Spinal cord (tissue), 10 donors: ENCODE measurements around the gene EML4. TPM values are rescaled to one million over a fixed set of nuclear protein-coding genes. Genes with fewer than 3 reads are reported as not detected.
"Not testable (repeated sequence)": the region's sequence is repeated elsewhere in the genome, so short reads cannot be mapped to it uniquely, and the experiment has no call there.

Experiments used
- DNase-seq, 6 donors: peaks; one replicate each; pipeline versions ENCODE4 v3.0.0 to v3.0.0-alpha.2; 2013 to 2015; ENCODE audit warnings: low spot score in 6 of 6, low read depth in 4 of 6
- H3K27ac ChIP-seq: one replicate; pipeline ENCODE4 v1.5.1; 2013; ENCODE audit warnings: low read depth, low read length, control low read depth
- H3K27me3 ChIP-seq: one replicate; pipeline ENCODE4 v1.6.1; 2013; ENCODE audit warnings: low read length; ENCODE audit not compliant: control insufficient read depth, insufficient read depth
- H3K36me3 ChIP-seq: one replicate; pipeline ENCODE4 v1.6.1; 2013; ENCODE audit warnings: low read length; ENCODE audit not compliant: control insufficient read depth, insufficient read depth
- H3K4me1 ChIP-seq: one replicate; pipeline ENCODE4 v1.6.1; 2013; ENCODE audit warnings: low read length; ENCODE audit not compliant: control insufficient read depth, insufficient read depth
- H3K4me3 ChIP-seq: one replicate; pipeline ENCODE4 v1.5.1; 2013; ENCODE audit warnings: low read depth, low read length, control low read depth
- H3K9me3 ChIP-seq: one replicate; pipeline ENCODE4 v1.6.1; 2013; ENCODE audit warnings: low read length; ENCODE audit not compliant: control insufficient read depth, insufficient read depth
- WGBS: methylation state at CpG from one replicate; pipeline ENCODE4 v1.1.5; 2013; ENCODE audit warnings: missing lambda C conversion rate; ENCODE audit not compliant: insufficient coverage; 5-methylcytosine and 5-hydroxymethylcytosine counted together
- polyA plus RNA-seq, 2 donors: library from polyadenylated mRNA; unstranded; fragments of 120-200 nt; gene quantifications; one replicate each; pipeline ENCODE4 v1.2.1, GENCODE V29; 2013; ENCODE audit not compliant: insufficient read length in 2 of 2
- total RNA-seq, 2 donors: library from RNA; depleted of rRNA in 1 of 2; stranded (reverse); fragments of 120-200 nt in 1 of 2; fragments of >200 nt in 1 of 2; gene quantifications; one replicate each; pipeline versions ENCODE4 v1.2.3 to v1.2.4, GENCODE V29; 2013 to 2014
- donor health status: healthy.

EML4 gene
- total and polyA plus RNA-seq, 4 donors, result 31.6 to 68.8 (median 44.9) TPM

DNA sequence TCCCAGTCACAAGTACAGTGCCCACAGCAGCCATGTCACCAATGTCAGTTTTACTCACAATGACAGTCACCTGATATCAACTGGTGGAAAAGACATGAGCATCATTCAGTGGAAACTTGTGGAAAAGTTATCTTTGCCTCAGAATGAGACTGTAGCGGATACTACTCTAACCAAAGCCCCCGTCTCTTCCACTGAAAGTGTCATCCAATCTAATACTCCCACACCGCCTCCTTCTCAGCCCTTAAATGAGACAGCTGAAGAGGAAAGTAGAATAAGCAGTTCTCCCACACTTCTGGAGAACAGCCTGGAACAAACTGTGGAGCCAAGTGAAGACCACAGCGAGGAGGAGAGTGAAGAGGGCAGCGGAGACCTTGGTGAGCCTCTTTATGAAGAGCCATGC lies 160.6 kb downstream of the EML4 start:
- Histone ChIP-seq H3K9me3 (no peaks in the 10 kb centered on the region), H3K4me1 (no peaks in the 10 kb centered on the region), H3K27me3 (no peaks in the 10 kb centered on the region), H3K27ac (no peak overlapping the region), H3K4me3 (no peak overlapping the region), H3K36me3 (peaks cover 13% of the 10 kb centered on the region)
- 91% methylated on average over 2 of the region's 5 CpGs for WGBS
- no peak for DNase-seq

DNA sequence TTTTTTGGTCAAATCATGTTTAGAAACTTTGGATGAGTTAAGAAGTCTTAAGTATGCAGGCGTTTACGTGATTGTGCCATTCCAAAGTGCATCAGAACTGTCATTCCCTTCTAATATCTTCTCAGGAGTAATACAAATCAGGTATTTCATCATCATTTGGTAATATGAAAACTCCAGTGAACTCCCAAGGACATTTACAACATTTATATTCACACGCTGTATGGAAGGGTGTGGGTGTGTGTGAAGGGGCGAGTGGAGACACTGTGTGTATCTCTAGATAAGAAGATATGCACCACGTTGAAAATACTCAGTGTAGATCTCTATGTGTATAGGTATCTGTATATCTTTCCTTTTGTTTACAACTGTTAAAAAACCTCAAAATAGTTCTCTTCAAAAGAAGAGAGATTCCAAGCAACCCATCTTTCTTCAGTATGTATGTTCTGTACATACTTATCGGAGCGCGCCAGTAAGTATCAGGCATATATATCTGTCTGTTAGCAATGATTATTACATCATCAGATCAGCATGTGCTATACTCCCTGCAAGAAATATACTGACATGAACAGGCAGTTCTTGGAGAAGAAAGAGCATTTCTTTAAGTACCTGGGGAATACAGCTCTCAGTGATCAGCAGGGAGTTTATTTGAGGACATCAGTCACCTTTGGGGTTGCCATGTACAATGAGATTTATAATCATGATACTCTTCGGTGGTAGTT lies 162.6 kb downstream of the EML4 start:
- Histone ChIP-seq H3K4me1 (no peaks in the 10 kb centered on the region), H3K27me3 (no peaks in the 10 kb centered on the region), H3K27ac (no peak overlapping the region), H3K4me3 (no peak overlapping the region), H3K36me3 (peaks cover 15% of the 10 kb centered on the region), H3K9me3 (no peaks in the 10 kb centered on the region)
- 86% methylated on average over 1 of the region's 9 CpGs for WGBS
- no peak for DNase-seq

DNA sequence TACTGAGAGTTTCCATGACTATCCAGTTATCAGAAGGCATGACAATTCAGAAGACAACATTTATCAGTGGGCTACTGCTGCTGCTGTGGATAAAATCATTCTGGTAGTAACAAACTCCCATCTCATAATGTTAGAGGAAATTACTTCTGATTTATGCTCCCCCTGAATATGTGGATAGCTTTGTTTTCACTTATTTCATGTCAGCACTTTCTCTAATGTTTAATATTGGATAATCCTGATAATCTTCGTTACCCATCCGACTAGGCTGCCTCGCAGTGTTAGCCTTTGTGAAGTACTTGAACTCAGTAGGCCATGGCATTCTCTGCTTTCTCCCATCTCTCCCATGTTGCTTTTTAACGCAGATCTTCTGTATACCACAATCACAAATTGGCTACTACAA lies 163.4 kb downstream of the EML4 start:
- Histone ChIP-seq H3K27me3 (no peaks in the 10 kb centered on the region), H3K9me3 (no peaks in the 10 kb centered on the region), H3K36me3 (peaks cover 18% of the 10 kb centered on the region), H3K4me3 (no peak overlapping the region), H3K4me1 (no peaks in the 10 kb centered on the region), H3K27ac (no peak overlapping the region)
- DNase-seq, result no peak
- WGBS, result 94% methylated on average over 3 of the region's 4 CpGs

GRCh38 chr2:42333579-42333978 lies 164.4 kb downstream of the EML4 start:
- Histone ChIP-seq H3K27me3 (no peaks in the 10 kb centered on the region), H3K27ac (no peak overlapping the region), H3K36me3 (peaks cover 28% of the 10 kb centered on the region), H3K4me1 (no peaks in the 10 kb centered on the region), H3K9me3 (no peaks in the 10 kb centered on the region), H3K4me3 (no peak overlapping the region)
- 100% methylated on average over 3 of the region's 4 CpGs for WGBS
- no peak for DNase-seq

GRCh38 chr2:42334220-42334619 lies 165.1 kb downstream of the EML4 start:
- no CpG with 5 or more reads among the region's 3 CpGs for WGBS
- no peak overlapping the region for H3K27ac ChIP-seq
- no peak overlapping the region for H3K4me3 ChIP-seq

DNA sequence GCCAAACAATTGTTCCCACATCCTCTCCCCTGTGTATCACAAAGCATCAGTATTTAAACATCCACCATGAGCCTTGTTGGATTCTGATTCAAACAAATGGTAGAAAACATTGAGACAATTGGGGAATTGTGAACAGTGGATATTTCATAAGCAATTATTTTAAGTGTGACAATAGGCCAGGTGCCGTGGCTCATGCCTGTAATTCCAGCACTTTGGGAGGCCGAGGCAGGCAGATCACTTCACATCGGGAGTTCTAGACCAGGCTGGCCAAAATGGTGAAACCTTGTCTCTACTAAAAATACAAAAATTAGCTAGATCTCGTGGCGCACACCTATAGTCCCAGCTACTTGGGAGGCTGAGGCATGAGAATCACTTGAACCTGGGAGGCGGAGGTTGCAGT lies 165.7 kb downstream of the EML4 start:
- not testable (repeated sequence) for DNase-seq, H3K27ac ChIP-seq, H3K4me1 ChIP-seq, H3K9me3 ChIP-seq, H3K4me3 ChIP-seq, H3K27me3 ChIP-seq
- H3K36me3 ChIP-seq, result peaks cover 33% of the 10 kb centered on the region
- WGBS, result 80% methylated on average over 5 of the region's 6 CpGs

More at GRCh38 chr2:42334220-42334619, 165.1 kb downstream of the EML4 start:
- Histone ChIP-seq H3K4me1 (peaks cover 1% of the 10 kb centered on the region), H3K9me3 (no peaks in the 10 kb centered on the region), H3K36me3 (peaks cover 30% of the 10 kb centered on the region), H3K27me3 (no peaks in the 10 kb centered on the region)
- DNase-seq, result no peak

DNA sequence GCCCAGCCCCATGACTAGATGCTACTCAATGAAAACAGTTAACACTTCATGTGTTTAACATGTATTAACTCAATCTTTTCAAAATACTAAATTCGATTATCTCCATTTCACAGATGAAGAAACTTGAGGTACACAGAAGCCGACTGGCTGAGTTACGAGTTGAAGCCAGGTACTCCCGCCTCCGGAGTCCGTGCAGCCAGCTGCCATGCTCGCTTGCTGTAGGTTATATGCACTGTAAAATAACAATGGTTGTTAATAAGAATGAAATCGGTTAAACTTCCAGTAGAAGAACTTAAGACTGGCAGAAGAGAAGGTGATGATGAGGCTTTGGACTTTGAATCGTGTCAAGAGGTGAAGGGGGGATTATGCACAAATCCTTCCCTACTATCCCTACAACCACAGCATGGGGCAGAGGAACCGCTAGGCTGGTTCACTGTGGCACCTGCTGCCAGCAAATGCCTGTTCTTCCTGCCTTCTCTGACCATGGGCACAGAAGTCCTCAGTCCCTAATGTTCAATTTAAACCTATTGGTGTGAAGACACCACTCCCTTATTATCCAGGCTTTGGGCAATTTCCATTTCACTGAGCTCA lies 166.5 kb downstream of the EML4 start:
- Histone ChIP-seq H3K4me1 (peaks cover 5% of the 10 kb centered on the region), H3K4me3 (no peak overlapping the region), H3K27ac (no peak overlapping the region), H3K9me3 (no peaks in the 10 kb centered on the region), H3K36me3 (peaks cover 38% of the 10 kb centered on the region), H3K27me3 (no peaks in the 10 kb centered on the region)
- DNase-seq, result no peak
- 95% methylated on average over 8 of the region's 10 CpGs for WGBS

DNA sequence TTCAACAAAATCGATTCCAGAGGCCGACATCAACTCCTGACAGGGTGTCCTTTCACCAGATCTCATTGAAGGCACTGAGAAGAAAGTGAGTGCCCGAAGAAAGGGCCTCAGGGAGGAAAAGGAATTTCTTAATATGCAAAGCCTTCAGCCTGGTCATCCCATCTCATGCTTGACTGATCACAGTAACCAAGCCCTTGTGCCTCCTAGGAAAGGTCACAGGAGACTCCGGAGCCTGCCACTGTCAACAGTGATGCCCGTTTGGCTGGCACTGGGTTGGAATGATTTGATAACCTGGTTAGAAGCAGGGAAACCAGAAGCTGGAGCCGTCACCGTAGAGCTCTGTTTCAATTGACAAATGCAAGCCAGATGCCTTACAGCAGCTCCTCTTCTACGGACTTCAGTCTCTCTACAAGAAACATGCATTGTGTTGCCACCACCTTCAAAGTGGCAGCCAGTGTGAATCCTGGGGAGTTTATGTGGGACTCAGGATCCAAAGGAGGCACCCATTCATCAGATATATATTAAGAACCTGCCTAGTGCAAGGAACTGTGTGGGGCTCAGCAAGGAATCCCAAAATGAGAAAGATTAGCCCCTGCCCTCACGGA lies 167.3 kb downstream of the EML4 start:
- WGBS, result 88% methylated on average over 7 of the region's 9 CpGs
- peaks cover 10% of the 10 kb centered on the region for H3K4me1 ChIP-seq
- H3K9me3 ChIP-seq, result no peaks in the 10 kb centered on the region
- no peak overlapping the region for H3K4me3 ChIP-seq
- no peaks in the 10 kb centered on the region for H3K27me3 ChIP-seq
- DNase-seq, result no peak
- peaks cover 47% of the 10 kb centered on the region for H3K36me3 ChIP-seq
- no peak overlapping the region for H3K27ac ChIP-seq

DNA sequence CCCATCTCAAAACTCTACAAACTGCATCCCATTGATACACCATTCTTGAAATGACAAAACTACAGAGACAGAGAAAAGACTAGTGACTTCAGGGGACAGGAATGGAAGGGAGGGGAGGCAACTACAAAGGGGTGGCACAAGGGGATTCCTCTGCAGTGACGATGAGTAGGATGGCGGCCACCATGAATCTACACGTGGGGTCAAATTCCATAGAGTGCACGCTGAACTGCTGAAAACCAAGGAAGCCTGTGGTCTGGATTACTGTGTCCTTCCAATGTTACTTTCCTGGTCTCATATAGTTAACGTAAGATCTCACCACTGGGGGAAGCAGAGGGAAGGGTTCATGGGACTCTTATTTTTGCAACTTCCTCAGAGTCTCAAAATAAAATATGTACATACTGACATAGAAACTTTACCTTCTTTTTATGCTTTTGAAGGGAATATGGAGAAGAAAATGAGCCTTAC lies 168.2 kb downstream of the EML4 start:
- peaks cover 47% of the 10 kb centered on the region for H3K36me3 ChIP-seq
- DNase-seq, result no peak
- no peak overlapping the region for H3K4me3 ChIP-seq
- WGBS, result 98% methylated on average over 4 of the region's 5 CpGs
- H3K27ac ChIP-seq, result no peak overlapping the region
- H3K27me3 ChIP-seq, result no peaks in the 10 kb centered on the region
- H3K9me3 ChIP-seq, result no peaks in the 10 kb centered on the region
- H3K4me1 ChIP-seq, result peaks cover 17% of the 10 kb centered on the region
